GM21390 (cell line): ENCODE results near the gene FHIT.

Experiments
- ATAC-seq: cut with Tn5 transposase; IDR thresholded peaks from one replicate; pipeline ENCODE4 v1.9.1; 2021; ENCODE audit not compliant: unreplicated experiment

Gene FHIT

GRCh38 chr3:59925946-59926345 is 1325.3 kb downstream of the FHIT start:
- no peak for ATAC-seq

GRCh38 chr3:59922192-59922591 is 1329.1 kb downstream of the FHIT start:
- no peak for ATAC-seq

- no peak for ATAC-seq
Observed at GRCh38 chr3:59920822-59921221, 1330.4 kb downstream of the FHIT start.

GRCh38 chr3:59919586-59919985 is 1331.7 kb downstream of the FHIT start:
- no peak for ATAC-seq

- ATAC-seq: no peak
Observed at GRCh38 chr3:59914251-59914650, 1337.0 kb downstream of the FHIT start.

GRCh38 chr3:59913645-59914044 is 1337.6 kb downstream of the FHIT start:
- ATAC-seq: no peak

GRCh38 chr3:59908701-59909100 is 1342.6 kb downstream of the FHIT start:
- no peak for ATAC-seq

GRCh38 chr3:59908280-59908679 is 1343.0 kb downstream of the FHIT start:
- ATAC-seq: no peak

- ATAC-seq: no peak
Observed at GRCh38 chr3:59904296-59904695, 1347.0 kb downstream of the FHIT start.

GRCh38 chr3:59899061-59899460 is 1352.2 kb downstream of the FHIT start:
- ATAC-seq: no peak

- ATAC-seq: no peak
Observed at GRCh38 chr3:59895972-59896371, 1355.3 kb downstream of the FHIT start.

GRCh38 chr3:59894425-59895121 is 1356.7 kb downstream of the FHIT start:
- ATAC-seq: no peak

GRCh38 chr3:59890639-59891038 is 1360.6 kb downstream of the FHIT start:
- no peak for ATAC-seq

- ATAC-seq: no peak
Observed at GRCh38 chr3:59886790-59887189, 1364.5 kb downstream of the FHIT start.

- ATAC-seq: no peak
Observed at GRCh38 chr3:59885899-59886400, 1365.3 kb downstream of the FHIT start.

- ATAC-seq: no peak
Observed at GRCh38 chr3:59885101-59885500, 1366.2 kb downstream of the FHIT start.

GRCh38 chr3:59884409-59884808 is 1366.8 kb downstream of the FHIT start:
- ATAC-seq: no peak

- no peak for ATAC-seq
Observed at GRCh38 chr3:59882746-59883145, 1368.5 kb downstream of the FHIT start.

- no peak for ATAC-seq
Observed at GRCh38 chr3:59880717-59881116, 1370.5 kb downstream of the FHIT start.

- ATAC-seq: no peak
Observed at GRCh38 chr3:59879031-59879581, 1372.1 kb downstream of the FHIT start.

GRCh38 chr3:59878038-59878427 is 1373.2 kb downstream of the FHIT start:
- ATAC-seq: no peak

- no peak for ATAC-seq
Observed at GRCh38 chr3:59877263-59878037, 1373.8 kb downstream of the FHIT start.
